AG09319 (cell line): Measurements from ENCODE around the gene SDR39U1.

Experiments used
- DNase-seq: peaks from one replicate; pipeline ENCODE4 v3.0.0-alpha.2; 2010; ENCODE audit warnings: low read depth; ENCODE audit errors: extremely low read depth
- TF ChIP-seq, protein P1 (sequence below): IDR thresholded peaks from 2 replicates; pipeline ENCODE4 v1.5.1; 2011; ENCODE audit warnings: low read depth, mild to moderate bottlenecking, inconsistent platforms, low read length, moderate library complexity

The SDR39U1 gene

DNA sequence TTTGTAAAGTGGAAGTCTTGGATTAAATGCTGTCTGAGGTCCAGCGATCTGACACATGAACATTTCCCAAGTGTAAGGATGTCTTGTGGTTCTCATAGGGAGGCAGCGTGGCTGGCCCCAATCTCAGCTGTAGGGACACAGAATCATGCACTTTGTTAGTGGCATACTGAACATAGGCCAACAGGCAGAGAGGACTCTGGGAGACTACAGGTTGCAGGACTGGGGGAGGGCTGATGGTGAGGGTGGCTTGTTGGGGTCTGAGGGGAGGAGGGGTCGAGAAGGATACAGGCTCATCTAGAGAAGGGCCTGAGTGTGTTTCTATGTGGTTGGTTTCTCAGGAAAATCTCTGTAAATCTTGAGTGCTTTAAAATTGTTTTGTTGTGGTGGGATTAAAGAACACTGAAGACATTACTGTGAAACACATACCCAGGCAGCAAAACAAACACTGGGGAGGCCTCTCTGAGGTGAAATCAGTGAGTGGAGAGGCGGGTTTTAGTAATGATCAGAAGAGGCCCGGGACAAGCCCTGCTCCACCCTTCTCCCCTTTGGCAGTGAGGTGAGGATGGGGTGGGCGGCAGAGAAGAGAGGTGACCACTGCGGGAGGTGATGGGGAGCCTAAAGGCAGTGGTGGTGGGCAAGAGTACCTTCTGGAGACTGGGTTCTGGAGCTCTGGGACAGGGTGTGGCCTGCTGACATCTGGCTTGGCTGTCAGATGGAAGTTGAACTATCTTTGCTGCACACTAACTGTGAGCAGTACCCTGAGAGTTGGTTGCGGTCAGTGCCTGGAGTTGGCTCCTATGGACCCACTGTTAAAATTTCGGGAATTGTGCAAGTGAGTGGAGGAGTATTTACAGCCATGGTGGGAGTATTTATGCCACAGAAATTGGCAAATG is 40.5 kb downstream of the SDR39U1 start:
- TF ChIP-seq, protein P1, sequence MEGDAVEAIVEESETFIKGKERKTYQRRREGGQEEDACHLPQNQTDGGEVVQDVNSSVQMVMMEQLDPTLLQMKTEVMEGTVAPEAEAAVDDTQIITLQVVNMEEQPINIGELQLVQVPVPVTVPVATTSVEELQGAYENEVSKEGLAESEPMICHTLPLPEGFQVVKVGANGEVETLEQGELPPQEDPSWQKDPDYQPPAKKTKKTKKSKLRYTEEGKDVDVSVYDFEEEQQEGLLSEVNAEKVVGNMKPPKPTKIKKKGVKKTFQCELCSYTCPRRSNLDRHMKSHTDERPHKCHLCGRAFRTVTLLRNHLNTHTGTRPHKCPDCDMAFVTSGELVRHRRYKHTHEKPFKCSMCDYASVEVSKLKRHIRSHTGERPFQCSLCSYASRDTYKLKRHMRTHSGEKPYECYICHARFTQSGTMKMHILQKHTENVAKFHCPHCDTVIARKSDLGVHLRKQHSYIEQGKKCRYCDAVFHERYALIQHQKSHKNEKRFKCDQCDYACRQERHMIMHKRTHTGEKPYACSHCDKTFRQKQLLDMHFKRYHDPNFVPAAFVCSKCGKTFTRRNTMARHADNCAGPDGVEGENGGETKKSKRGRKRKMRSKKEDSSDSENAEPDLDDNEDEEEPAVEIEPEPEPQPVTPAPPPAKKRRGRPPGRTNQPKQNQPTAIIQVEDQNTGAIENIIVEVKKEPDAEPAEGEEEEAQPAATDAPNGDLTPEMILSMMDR, result no peak
- no peak for DNase-seq

DNA sequence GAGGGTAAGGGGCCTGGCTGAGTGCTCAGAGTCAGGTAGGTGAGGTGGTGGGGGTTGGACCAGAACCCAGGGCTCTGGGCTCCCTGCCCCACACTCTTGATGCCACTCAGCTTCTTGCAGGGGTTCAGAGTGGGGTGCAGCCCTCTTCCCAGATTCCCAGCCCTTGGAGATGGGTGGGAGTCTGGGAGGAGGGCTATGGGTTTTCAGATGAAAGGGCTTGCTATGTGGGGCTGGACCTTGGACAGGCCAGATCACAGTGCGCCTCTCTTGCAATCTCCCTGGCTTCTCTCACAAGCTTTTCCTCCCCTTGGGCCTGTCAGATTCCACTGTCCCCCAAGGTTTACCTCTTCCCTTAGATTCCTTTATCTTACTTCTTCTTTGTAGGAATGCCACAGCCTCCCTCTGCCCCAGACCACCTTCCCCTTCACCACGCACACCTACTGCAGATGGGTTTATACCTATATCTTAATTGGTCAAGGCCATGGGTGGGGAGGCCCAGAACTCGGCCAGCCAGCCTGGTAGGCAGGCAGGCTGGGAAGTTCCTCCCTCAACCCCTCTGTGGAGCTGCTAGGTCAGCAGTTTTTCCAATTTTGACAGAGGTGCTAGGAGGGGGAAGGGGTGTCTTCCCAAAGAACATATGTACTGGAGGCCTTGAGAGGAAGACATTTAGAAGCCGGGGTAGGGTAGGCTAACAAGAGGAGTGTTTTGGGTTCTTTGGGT is 42.4 kb downstream of the SDR39U1 start:
- DNase-seq, result no peak

DNA sequence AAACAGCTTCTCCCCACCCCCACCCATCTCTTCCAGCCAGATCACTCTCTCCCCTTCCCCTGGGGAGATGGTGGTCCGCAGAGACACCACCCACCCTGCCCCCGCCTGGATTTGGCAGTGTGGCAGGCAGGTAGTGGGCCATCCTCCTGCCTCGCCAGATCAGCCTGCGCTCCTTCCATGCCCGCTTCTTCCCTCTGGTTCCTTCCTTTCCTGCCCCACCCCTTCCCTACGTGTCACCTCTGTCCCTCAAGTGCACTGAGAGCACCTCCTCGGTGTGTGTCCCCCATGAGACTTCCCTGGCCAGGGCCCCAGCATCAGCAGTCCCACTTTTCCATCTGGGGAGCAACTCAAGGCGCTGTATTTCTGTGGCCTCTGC is 43.1 kb downstream of the SDR39U1 start:
- TF ChIP-seq, protein P1, result no peak
- no peak for DNase-seq

More for the DNA sequence above, 42.4 kb downstream of the SDR39U1 start:
- TF ChIP-seq, protein P1, result no peak

DNA sequence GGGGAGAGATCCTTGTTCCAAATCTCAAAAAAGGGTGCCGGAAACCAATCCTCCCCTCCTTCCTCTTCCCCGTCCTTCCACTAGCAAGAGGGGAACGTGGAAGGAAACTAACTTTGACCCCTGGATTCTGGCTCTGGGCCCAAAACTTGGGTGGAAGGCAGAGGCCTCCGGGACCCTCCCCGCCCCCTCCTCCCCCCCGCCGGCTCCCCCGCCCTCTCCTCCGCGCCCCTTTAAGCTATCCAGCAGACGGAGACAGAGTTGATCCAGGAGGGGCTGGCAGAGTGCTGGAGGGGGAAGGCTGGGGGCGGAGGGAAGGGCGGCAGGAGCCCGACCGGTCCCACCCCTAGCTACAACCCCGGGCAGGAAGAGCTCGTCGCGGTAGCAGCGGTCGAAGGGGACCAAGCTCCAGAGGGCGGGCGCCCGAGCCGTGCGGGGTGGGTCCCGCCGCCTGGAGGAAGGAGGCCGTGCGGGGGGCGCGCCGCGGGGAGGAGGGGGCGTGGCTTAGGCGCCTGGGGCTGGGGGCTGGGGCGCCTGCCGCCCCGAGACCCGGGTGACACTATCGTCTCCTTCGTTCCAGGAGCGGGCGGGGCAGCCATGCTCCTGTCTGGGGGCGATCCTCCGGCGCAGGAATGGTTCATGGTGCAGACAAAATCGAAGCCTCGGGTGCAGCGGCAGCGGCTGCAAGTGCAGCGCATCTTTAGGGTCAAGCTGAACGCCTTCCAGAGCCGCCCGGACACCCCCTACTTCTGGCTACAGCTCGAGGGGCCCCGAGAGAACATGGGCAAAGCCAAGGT is 43.7 kb downstream of the SDR39U1 start, which contains the start of gene NYNRIN:
TSS of gene NYNRIN (plus strand) at position 351 of the 794 bp plus-strand sequence. CDS start at position 595, 244 bp downstream.
- DNase-seq, result no peak
- TF ChIP-seq, protein P1, result no peak

DNA sequence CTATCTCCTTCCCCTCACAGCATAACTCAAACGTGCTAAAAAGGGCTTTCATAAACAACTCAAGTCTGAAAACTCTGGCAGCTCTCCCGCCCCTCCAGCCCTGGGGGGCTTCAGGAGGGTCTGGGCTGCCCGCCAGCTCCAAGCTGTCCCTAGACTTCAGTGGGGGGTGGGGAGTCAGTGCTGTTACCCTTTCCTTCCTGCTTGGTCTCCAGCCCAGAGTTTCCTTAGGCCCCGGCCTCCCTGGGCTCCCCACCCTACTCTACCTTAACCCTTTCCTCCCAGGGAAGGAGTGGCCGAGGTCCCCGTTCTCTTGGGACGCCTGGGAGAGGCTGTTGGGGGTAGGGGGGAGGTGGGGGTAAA is 44.3 kb downstream of the SDR39U1 start:
- TF ChIP-seq, protein P1, result no peak
- DNase-seq, result no peak

DNA sequence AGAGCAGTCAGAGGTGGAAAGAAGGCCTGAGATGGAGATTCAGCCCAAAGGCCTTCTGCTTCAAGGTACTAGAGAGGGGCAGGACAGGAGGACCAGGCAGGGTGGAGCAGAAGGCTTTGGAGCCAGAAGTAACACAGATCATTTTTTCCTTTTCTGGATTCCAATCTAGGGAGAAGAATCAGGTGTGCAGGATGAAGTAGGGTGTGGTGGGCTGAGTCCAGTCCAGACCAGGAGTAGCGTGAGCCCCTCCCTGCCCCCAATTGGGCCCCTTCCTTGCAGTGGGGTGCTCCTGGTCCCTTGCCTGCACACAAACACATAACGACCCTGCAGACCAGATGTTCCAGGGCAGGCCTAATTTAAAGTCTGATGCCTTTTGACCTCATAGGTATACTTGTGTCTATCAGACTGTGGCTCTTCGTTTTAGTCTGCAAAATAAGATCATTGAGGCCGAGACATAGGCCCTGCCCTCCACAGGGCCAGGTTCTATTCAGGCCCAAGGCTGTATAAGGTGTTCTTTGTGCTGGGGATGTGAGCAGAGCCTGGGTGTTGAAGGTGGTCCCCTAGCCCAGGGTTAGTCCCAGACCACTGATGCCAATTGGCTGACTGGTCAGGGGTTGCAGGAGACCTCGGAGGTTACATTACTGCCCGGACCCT is 44.8 kb downstream of the SDR39U1 start:
- TF ChIP-seq, protein P1, result no peak

More for the DNA sequence above, 44.8 kb downstream of the SDR39U1 start:
- no peak for DNase-seq
